Right ventricle myocardium superior (tissue), 1 donor: ENCODE results near the gene OR8J3. TPM values are rescaled to one million over a fixed set of nuclear protein-coding genes. Genes with fewer than 3 reads are reported as not detected.
"Not testable (repeated sequence)": the region's sequence is repeated elsewhere in the genome, so short reads cannot be mapped to it uniquely, and the experiment has no call there.

Experiments
- ATAC-seq: fragments of 200-7000 bp; cut with Tn5 transposase; one replicate; pipeline ENCODE4 v1.9.1; 2020; ENCODE audit warnings: mild to moderate bottlenecking; ENCODE audit not compliant: poor library complexity
- DNase-seq: peaks from one replicate; pipeline ENCODE4 v3.0.0-alpha.2; 2020
- intact Hi-C: fragments of 100-400 bp; cut with DNase I; formaldehyde crosslinking; loops from one replicate; pipeline ENCODE4 v1.11.2; 2022
- long read RNA-seq: library from polyadenylated mRNA; unstranded; transcript quantifications from one replicate; pipeline ENCODE4 v2.0.0, GENCODE V29; 2021
- total RNA-seq: library from RNA; stranded (reverse); fragmentation: NEBNext Ultra II Directional; extraction: Animal tissue kit (Norgen Biotek cat#: 25700); gene quantifications from one replicate; pipeline ENCODE4 v1.2.1, GENCODE V29; 2021
- donor health status: DM: no; HTN: yes; CAD: no; lungs with severe emphysema.

OR8J3 gene
- total RNA-seq, result not detected
- long read RNA-seq, result 0 reads

DNA sequence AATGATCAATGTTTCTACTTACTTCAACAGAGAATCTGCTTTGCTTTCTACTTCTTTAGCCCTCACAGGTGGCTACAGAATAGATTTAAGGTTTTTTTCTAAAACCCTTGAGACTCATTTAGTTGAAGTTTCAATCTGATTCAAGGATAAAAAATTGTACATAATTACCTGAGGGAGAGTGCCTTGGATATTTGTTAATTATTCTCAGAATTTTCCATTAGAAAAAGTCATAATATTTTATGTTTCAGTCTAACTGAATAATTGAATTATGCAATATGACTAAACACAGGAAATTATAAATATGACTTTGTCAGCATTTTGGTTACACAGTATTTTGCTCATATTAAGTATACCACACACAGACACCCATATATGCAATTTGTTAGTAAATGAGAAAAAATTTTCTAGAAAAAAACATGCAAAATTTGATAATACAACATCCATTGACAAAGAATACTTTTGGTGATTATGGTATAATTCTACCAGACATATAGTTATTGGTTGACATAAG, at the start of gene OR8J3:
TSS of gene OR8J3 (minus strand) at position 51 of the 511 bp plus-strand sequence. CDS start 2,483 bp downstream, outside the sequence.
- intact Hi-C loops, result no loop called here
- DNase-seq (no peak), ATAC-seq (no peak)

GRCh38 chr11:56188602-56189001, 48.6 kb upstream of the OR8J3 start:
- intact Hi-C loops, result no loop called here

GRCh38 chr11:56183459-56183858, 43.5 kb upstream of the OR8J3 start:
- DNase-seq (no peak), ATAC-seq (no peak)
- intact Hi-C loops, result no loop called here

More at GRCh38 chr11:56188602-56189001, 48.6 kb upstream of the OR8J3 start:
- DNase-seq (no peak), ATAC-seq (no peak)

DNA sequence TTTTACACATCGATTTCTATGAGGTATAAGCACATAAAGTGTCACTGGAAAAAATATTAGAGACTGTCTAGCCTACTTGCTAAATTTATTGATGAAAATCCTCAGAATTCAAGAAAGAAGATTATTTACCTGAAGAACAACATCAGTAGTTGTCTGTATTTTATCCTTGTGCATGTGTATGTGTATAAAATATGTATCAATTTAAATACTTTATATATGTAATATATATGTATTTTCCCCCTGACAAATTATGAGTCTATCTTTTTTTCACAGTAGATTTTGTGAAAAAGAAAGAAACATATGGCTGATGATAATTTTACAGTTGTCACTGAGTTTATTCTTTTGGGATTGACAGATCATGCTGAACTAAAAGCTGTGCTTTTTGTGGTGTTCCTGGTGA, 36.3 kb upstream of the OR8J3 start, which contains the start of gene OR5J2:
TSS of gene OR5J2 (plus strand) at position 301 of the 400 bp plus-strand sequence. CDS start at position 301, 0 bp downstream.
- DNase-seq, result no peak
- intact Hi-C loops, result no loop called here
- no peak for ATAC-seq

GRCh38 chr11:56172256-56172830, 32.3 kb upstream of the OR8J3 start:
- DNase-seq, result no peak
- intact Hi-C loops, result no loop called here
- no peak for ATAC-seq

DNA sequence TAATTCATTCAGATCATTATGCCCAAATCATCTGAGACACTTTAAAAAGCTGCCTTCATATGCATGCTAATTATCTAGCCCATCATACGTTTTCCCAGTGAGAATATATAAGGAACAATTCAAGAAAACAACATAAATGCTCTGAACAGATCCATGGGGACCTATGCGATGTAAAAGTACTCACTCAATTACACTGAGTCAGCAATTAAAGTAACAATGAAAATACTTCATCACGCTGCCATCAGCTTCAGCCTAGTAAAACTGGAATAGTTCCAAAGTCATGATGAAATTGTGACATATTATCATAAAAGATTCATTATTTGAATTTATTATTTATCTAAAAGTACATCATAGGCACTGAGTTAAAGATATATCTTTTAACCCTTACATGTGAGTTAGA, 23.8 kb upstream of the OR8J3 start:
- intact Hi-C loops, result no loop called here
- ATAC-seq, result no peak
- no peak for DNase-seq

GRCh38 chr11:56160217-56160616, 20.2 kb upstream of the OR8J3 start, which contains the start of gene OR8K5:
Gene OR8K5, minus strand, starts transcription at chr11:56160317. Its CDS starts 0 bp downstream, at chr11:56160317.
- intact Hi-C loops, result no loop called here
- ATAC-seq (no peak), DNase-seq (no peak)

GRCh38 chr11:56152333-56152732, 12.3 kb upstream of the OR8J3 start:
- intact Hi-C loops, result no loop called here
- no peak for ATAC-seq
- DNase-seq, result no peak

DNA sequence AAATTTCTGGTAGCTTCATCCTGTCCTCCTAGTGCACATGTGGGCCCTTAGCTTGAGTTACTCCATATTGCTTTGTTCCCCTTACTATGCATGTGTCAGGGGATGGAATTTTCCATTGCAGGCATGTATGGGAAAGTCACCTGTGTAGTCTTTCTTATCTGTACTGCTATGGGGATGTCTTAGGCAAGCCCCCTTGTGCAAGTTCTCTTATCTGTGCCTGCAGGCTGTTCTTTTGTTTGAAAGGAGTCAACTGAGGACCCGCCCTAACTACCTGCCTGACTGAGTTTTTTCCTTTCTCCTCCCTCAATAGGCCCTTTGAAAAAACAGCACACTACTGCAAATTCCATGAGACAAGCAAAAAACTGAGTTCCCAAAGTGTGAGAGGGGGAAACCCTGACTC, 11.4 kb upstream of the OR8J3 start:
- intact Hi-C loops, result no loop called here
- no peak for ATAC-seq

GRCh38 chr11:56143681-56144080, 3.7 kb upstream of the OR8J3 start:
- ATAC-seq, DNase-seq, intact Hi-C loops: not testable (repeated sequence)

More for the DNA sequence above, 11.4 kb upstream of the OR8J3 start:
- no peak for DNase-seq

- intact Hi-C loops, result no loop called here
- no peak for ATAC-seq
- DNase-seq, result no peak
Observed at GRCh38 chr11:56122073-56122472, 17.9 kb downstream of the OR8J3 start, which contains the start of gene OR8H3. Gene OR8H3, plus strand, starts transcription at chr11:56122373. Its CDS starts 0 bp downstream, at chr11:56122373.

DNA sequence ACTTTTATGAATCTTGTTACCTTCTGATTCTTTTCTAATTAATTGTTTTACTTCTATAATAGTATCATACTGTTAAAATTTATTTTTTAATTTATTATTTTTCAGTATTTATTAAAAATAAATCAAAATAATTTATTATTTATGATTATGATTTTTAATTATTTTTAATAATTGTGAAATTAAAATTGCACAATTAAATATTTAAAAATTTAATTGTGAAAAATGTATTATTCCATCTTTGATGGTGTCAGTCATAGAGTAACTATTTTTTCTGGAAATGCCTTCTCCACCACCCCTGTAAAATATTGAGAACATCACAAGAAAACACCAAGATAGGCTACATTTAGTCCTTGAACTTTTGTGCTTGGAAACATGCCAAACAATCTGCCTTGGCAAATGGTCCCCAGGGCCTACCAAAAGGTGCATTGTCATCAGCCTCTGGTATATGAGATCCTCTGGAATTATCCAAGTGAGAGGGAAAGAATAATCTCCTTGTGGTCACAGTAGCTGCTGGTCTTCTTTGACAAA, 36.7 kb downstream of the OR8J3 start, which contains the start of gene OR8H2:
TSS of gene OR8H2 (plus strand) at position 478 of the 528 bp plus-strand sequence. CDS start 1,356 bp downstream, outside the sequence.
- intact Hi-C loops, result no loop called here
- DNase-seq, result no peak
- no peak for ATAC-seq

DNA sequence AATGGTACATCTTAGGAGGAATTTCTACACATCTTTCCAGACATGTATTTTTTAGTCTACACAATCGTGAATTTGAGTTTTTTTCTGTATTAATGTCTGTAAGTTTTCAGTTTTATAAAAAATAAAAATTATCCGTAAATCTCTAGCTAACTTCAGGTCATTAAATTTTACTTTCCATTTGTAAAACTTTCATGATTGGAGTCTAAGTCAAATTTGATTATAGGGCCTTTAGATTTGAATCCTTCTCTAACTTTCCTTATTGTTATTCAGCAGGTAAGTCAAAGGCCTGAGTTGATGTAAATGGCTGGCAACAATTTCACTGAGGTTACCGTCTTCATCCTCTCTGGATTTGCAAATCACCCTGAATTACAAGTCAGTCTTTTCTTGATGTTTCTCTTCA, 47.0 kb downstream of the OR8J3 start, which contains the start of gene OR8I2:
TSS of gene OR8I2 (plus strand) at position 301 of the 400 bp plus-strand sequence. CDS start at position 301, 0 bp downstream.
- DNase-seq, result no peak
- intact Hi-C loops, result no loop called here
- no peak for ATAC-seq

DNA sequence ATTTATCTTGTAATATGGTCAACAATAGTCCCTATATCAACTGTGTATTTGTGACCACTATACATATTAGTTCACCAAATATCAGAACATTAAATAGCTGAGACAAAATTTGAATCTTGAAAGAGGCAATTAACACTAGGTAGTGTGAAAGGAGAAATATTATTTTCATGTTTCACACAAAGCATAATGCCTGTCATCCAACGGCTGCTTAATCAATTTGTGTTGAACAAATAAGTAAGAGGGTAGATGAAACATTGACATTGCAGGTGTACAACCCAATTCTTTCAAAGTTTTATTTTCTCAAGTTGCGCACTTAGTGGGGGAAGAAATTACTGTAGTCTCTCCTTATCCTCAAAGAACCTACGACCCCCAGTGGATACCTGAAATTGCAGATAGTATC, 50.3 kb downstream of the OR8J3 start:
- no peak for ATAC-seq
- intact Hi-C loops, result no loop called here
- DNase-seq, result no peak

Other genes starting within 250 kb of the OR8J3 start
- gene OR5W2, start 225.6 kb downstream of the OR8J3 start, total RNA-seq, result not detected
- not detected for gene OR5I1, start 203.8 kb downstream of the OR8J3 start, total RNA-seq
- not detected for gene OR10AG1, start 170.3 kb downstream of the OR8J3 start, total RNA-seq
- not detected for gene OR5F1, start 145.6 kb downstream of the OR8J3 start, total RNA-seq
- gene OR5AS1, start 112.5 kb downstream of the OR8J3 start, total RNA-seq, result not detected
- not detected for gene OR8I2, start 46.9 kb downstream of the OR8J3 start, total RNA-seq
- gene OR8H2, start 36.5 kb downstream of the OR8J3 start, total RNA-seq, result not detected
- not detected for gene OR8H3, start 17.8 kb downstream of the OR8J3 start, total RNA-seq
- gene OR8K5, start 20.1 kb upstream of the OR8J3 start, total RNA-seq, result not detected
- not detected for gene OR5J2, start 36.4 kb upstream of the OR8J3 start, total RNA-seq
- gene OR5T2, start 94.1 kb upstream of the OR8J3 start, total RNA-seq, result not detected
- not detected for gene OR5T3, start 112.1 kb upstream of the OR8J3 start, total RNA-seq
- gene OR5T1, start 134.0 kb upstream of the OR8J3 start, total RNA-seq, result not detected
- not detected for gene OR8H1, start 152.1 kb upstream of the OR8J3 start, total RNA-seq
- not detected for gene OR8K3, start 174.9 kb upstream of the OR8J3 start, total RNA-seq
- not detected for gene OR8K1, start 205.8 kb upstream of the OR8J3 start, total RNA-seq
- not detected for gene OR8J1, start 214.1 kb upstream of the OR8J3 start, total RNA-seq
- gene OR8U1, start 235.4 kb upstream of the OR8J3 start, total RNA-seq, result not detected